Activated CD4-positive, CD25-positive, alpha-beta regulatory T cell (primary cell): ENCODE results near the gene TNFRSF14.

ENCODE experiments used
- DNase-seq, 4 experiments: peaks; one replicate each; lab custom pipeline; 2025; lab: John Stamatoyannopoulos, UW

TNFRSF14 gene

DNA sequence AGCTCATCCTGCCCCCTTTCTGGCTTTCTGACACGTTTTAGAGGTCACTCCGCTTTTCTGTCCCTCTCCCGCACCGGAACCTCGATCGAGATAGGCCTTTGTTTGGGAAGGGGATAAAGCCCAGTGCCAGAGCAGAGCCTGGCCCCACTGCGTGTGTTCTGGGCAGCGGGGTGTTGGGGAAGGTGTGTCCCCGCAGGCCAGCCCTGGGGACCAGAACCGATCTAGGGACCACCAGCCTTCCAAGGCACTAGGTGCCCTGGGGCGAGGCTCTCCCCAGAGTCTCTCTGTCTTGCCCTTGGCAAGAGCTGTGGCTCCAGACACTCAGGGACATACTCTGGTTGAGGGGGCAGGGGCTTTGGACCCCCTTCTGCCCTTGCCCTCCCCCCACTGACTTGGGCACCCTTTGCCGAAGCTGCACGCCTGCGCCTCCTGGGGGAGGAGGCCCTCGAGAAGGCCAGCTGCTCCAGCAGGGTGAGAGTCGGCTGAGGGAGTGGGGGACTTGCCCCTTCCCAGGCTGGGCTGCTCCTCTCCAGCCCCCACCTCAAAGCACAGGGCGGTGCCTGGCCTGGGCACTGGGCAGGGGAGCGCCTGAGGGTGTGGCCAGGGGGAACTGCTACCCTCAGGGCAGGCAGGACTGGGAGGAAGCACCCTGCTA is 46.8 kb downstream of the TNFRSF14 start:
- DNase-seq, result no peak

DNA sequence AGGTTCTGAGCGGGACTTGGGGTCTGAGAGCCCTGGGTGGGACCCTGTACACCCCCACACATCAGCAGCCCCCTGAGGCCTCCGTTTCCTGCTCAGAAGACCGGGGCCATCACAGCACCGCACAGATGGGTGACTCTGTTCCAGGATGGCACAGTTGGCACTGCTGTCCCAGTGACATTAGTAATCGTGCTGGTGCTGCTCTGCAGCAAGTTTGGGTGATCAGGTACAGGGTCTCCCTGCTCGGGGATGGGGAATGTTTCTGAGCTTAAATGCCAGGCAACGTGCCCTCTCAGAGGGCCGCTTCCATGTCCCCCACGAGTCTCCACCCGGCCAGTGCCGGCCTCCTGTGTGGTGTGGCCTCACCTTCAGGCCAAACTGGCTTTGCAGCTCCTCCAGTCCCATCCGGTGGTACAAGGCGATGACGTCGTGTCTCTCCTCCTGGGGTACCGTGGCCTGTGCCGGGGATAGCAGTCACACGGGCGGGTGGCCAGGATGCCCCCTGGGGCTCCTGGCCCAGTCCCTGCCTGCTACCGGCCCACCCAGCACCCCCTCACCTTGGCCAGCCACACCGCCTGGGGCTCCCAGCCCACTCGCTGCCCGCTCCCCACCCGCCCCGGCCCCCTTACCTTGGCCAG is 47.5 kb downstream of the TNFRSF14 start:
- no peak for DNase-seq

DNA sequence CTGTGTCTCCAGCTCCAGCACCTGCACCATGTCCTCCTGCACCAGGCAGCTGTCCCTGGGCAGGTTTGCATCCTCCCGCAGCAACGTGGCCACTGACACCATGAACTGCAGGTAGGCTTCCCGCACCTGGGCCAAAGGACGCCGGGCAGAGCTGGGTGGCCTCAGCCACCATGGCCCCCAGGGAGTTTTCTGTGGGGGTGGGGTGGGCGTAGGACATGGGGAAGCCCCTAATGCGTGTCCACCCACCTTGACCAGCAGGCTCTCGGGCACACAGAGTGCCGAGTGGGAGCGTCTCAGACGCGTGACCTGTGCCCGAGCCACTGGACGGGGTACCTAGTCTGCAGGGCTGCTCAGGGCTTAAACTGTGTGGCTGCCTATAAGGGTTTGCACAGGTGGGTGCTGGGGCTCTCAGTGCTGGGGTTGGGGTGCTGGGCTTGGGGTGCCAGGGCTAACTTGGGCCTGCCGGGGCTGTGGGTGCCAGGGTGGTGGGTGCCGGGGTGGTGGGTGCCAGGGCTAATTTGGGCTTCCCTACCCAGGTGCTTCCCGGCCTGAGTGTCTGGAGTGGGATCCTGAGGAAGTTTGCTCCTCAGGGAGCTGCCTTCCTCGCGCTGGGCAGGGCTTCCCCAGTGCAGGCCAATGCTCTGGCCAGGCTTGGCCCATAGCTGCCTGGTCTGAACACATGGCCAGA is 48.1 kb downstream of the TNFRSF14 start:
- no peak for DNase-seq

DNA sequence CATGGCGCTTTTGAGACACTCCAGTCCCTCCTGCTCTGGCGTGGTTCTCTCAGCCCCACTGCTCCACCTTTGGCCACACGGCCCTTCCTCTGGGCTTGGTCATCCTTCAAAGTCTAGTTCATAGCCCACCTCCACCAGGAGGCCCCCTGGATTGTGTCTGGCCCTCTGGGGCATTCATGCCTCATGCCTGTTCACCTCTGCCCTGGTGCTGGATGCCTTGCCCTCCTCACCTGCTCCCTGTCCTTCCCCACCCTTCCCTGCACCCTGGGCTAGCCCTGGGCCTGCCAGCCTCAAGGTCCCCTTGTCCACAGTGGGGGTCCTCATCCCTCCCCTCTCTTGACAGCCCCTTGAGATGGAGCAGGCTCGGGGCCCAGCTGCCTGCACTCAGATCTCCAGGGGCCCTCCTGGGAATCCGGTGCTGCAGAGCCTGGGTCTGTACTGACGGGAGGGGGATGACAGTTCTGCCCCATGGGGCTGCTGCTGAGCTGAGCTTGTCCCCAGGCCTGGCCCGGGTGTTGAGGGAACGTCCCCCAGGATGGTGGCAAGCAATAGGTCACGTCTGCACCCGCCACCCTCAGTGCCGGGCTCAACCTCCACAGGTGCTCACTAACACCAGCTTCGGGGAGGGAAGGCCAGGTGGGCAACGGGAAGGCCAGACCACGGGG is 48.8 kb downstream of the TNFRSF14 start:
- DNase-seq, result no peak

DNA sequence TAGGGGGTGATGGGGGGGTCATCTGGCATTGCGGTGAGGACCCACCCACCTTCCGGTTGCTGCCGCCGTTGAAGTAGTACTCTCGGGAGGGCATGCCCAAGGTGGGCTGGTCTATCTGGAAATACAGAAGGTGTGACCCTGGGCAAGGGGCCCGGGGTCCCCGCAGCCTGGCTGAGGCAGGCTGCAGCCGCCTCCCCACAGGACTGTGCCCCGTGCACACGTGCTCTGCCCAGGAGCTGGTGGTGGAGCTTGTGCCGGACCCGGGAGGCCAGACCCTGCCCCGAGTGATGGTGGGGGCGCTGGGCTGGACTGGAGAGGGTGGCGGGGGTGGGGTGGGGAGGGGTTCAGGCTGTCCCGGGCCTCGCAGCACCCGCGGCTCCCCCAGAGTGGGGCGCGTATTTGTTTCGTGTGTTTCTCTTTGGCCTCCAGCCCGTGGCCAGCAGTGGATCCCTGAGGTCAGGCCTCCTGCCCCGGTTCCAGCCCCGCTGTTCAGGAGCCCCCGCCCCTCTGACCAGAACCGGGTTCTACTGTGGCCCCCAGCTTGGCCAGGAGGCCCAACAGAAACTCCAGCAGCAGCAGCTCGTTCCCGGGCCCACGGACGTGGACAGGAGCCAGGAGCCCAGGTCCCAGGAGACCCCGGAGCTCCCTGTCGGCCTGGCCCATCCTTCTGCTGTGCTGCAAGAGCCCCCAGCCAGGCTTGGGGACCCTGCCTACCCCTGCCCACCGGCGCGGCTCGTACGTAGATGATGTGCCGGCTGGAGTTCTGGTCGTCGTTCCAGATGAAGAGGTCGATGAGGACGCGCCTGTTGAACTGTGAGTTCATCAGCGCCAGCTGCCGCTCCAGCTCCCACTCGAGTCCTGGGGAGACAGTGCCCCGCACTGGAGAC is 49.6 kb downstream of the TNFRSF14 start:
- no peak for DNase-seq

DNA sequence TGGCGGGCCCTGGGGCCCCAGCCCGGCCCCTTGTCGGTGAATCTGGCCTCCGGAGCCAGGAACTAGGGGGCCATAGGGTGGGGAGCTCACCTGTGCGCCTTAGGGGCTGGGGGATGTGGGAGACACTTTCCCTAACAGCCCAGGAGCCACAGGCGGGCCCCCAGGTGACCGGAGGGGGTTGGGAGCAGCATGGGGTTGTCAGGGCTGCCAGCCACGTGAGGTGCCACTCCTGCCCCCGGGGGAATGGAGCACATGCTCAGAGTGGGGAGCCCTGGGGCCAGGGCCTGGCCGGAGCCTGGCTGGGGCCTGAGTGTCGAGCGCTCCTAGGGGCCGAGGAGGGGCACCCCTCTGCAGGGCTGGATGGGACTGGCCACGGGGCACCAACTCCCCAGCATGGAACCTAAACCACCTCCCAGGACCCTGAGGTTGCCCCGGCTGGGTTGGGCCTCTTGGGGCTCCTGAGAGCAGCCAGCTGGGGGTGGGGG is 50.3 kb downstream of the TNFRSF14 start:
- DNase-seq, result no peak

DNA sequence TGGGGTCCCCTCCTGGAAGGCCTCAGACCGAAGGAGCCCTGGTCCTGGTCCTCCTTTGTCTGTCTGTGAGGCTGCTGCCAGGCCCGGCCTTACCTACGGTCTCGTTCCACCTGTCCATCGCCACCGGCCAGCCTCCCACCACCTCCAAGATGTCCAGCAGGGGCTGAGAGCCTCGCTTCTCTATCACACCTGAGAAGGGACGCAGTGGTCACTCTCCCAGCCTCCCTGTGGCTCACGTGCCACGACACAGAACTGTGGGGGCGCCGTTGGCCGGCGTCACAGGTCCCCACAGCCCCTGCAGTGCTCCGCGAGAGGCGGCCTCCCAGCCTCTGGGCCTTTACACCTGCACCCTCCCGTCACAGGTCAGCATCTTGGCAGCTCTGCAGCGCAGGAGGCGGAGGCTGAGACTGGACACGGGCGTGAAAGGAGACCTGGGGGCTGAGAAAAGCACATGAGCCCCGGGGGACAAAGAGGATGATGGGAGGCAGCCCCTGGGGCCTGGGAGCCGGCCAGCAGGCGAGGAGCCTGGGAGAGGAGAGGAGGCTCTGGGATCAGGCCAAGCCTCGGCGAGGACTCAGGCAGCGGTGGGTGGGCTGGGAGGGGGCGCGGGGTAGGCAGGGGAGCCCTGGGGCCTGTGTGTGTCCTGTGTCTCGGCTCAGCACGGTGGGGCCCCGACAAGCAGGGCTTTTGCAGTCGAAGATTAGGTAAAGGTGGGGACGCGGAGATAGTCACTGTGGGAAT is 50.9 kb downstream of the TNFRSF14 start:
- DNase-seq, result no peak

DNA sequence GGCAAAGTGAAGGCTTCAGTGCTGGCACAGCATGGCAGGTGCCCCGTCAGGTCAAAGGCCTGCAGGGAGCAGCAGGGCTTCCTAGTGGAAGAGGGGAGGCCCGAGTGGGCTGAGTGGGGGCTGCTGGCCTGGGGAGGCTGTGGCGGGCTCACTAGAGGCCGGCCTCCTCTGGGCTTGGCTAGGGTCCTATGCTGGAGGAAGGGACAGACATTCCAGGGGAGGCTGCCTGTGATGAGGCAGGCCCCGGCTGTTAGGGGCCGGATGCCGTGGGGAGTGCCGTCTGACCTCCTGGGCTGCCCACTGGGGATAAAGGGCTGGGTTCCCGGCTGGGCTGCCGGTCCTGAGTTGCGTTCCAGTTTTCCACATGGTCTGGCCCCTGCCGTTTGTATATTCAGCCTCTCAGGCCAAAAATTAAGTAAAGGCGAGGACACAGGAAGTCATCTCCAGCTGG is 51.5 kb downstream of the TNFRSF14 start:
- no peak for DNase-seq

DNA sequence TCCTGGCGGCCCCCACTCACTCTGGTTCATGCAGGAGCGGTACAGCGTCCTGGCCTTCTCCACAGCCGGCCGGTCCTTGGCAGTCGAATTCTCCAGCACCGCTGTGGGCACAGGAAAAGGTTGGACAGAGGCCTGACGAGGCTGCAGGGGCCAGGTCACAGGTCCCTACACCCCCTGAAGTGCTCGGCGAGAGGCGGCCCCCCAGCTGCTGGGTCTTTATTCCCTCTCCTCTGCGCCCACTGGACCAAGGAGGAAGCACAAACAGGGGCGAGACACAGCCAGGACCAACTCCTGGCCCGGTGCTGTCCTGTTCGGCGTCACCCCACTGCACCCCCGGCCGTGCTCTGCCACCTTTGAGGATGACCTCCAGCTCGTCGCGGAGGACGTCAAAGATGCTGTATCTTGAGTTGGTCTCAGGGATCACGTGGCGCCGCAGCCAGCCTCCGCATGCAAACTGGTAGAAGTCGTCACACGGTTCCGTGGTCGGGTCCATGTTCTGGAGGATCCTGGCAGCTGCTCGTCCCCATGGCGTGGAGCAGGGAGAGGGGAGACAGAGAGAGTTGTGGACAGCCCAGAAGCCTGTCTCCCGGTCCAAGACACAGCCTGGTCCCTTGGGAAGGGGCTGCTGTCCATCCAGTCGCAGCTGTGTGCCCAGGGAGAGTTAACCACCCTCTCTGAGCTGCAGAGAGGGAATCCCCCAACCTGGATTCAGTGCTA is 53.3 kb downstream of the TNFRSF14 start:
- DNase-seq, result no peak

DNA sequence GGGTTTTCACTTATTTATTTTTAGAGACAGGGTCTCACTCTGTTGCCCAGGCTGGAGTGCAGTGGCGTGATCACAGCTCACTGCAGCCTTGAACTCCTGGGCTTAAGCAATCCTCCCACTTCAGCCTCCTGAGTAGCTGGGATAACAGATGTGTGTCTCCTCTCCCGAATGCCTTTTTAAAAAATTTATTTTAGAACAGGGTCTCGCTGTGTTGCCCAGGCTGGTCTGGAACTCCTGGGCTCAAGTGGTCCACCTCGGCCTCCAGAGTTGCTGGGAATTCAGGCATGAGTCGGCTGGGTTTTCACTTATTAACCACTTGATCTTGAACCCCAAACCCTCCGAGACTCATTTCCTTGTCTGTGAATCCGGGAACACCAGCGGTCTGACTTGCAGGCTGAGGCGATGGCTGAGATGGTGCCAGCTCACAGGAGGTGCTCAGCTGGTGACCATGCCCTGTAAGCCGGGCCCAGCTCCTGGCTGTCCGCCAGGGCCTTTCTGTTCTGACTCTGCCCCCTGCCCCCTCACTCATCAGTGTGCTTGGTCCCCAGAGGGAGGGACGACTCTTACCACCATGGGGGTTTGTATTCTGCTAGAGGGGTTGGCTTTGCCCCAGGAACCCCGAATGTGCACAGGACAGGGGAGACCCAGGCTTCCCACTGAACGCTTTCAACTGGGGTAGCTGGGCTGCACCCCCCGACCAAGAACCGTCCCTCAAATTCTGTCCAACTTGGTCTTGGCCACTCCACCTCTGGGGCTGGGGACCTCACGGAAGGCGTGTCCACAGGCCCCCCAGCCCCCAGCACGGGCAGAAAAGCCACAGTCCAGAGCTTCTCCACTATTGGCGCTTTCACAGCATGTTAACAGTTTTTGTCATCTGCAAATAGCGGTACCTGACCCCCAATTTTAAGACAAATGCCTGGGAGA is 54.1 kb downstream of the TNFRSF14 start:
- DNase-seq, result no peak

DNA sequence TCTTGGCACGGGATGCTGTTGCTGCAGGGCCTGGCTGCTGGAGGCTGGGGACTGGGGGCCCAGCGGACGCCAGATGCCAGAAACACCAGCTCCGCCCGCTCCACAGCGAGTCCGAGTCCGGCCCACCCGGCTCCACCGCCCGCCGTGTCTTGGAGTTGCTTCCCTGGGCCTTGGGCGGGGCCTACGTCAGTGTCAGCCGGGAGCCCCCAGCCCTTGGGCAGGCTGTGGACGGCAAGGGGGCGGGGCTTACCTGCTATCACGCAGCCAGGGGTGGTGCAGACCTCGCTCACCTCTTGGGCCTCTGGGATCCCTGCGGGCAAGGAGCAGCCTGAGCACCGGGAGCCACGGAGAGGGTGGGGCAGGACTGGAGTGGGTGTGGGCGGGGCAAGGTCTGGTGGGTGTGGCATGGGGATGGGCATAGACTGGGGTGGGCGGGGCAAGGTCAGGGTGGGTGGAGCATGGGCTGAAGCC is 54.9 kb downstream of the TNFRSF14 start:
- no peak for DNase-seq

DNA sequence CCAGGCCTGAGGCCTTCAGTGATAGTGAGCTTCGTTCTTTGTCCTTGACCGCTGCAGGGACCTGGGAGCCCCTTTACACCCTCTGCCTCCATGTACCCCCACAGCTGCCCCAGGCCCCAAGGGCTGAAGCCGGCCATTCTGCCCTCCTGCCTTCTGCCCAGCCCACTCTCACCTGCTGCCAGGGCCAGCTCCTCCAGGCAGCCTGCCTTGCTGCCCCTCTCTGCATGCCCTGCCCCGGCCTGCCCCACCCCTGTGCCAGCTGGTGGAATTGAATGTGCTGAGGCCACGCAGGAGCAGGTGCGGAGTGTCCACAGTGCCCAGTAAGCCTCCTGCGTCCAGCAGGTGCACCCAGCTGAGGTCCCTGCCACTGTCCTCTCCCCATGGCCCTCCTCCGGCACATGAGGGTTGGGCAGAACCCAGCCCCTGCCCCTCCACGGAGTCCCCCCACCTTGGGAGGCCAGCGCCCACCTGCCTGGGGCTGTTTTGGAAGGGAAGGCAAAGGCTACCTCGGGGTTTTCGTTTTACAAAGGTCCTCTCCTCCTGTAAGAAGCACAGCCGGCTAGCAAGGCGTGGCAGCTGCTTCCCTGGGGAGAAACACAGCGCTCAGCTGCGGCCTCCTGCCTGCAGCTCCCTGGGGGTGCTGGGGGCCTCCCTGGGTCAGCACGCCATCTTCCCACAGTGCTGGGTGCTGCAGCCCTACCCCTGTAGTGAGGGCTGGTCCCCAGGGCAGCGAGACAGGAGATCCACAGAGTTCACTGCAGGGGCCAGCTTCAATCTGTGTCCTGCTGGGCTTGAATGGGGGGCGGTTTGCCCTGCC is 55.7 kb downstream of the TNFRSF14 start:
- no peak for DNase-seq

DNA sequence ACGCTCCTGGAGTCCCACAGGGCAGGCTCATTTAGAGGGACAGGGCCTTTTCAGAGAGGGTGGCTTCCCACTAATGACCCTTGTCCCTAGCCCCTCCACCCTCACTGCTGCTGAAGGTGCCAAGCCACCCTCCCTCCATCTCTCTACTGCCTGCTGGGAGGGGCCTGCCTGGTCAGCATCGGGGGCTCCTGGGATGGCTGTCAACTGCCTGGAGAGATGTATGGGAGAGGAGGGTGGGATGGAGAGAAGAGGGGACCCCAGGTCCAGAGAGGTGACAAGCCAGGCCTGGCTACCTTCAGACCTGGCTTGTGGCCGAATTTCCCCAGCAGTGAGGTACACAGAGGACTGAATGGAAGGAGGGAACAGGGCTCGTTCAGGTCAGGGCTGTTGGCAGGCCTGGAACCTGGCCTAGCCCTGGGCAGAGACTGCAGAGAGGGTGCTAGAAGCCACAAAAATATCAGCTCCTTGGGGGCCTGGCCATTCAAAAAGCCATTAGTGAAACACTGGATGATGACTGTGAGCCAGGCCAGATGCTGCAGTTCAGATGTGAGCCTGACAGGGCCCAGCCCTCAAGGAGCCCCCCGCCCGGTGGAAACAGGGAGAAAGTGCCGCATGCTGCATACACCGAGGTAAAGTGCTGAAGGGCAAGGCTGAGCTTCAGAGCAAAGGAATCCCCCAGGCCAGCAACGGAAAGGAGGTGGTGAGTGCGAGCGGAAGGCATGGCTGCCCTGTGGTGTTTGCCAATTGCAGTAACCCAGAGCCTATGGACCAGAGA is 56.6 kb downstream of the TNFRSF14 start:
- no peak for DNase-seq
